GM21367 (cell line): Measurements from ENCODE around the gene CHCHD6.

ENCODE experiments used
- ATAC-seq: cut with Tn5 transposase; IDR thresholded peaks from one replicate; pipeline ENCODE4 v1.9.1; 2021; ENCODE audit not compliant: unreplicated experiment

The CHCHD6 gene

GRCh38 chr3:126956361-126956760 is 252.3 kb downstream of the CHCHD6 start:
- no peak for ATAC-seq

GRCh38 chr3:126956866-126957650 is 253.0 kb downstream of the CHCHD6 start:
- no peak for ATAC-seq

GRCh38 chr3:126957776-126958637 is 254.0 kb downstream of the CHCHD6 start:
- no peak for ATAC-seq

- ATAC-seq, result no peak
These were observed 254.6 kb downstream of the CHCHD6 start for GRCh38 chr3:126958638-126959085.

- ATAC-seq, result no peak
These were observed 255.3 kb downstream of the CHCHD6 start for GRCh38 chr3:126959136-126959920.

GRCh38 chr3:126959921-126960603 is 256.0 kb downstream of the CHCHD6 start:
- ATAC-seq, result no peak

GRCh38 chr3:126960604-126960995 is 256.6 kb downstream of the CHCHD6 start:
- no peak for ATAC-seq

- peak; percentile 62 for ATAC-seq
These were observed 257.3 kb downstream of the CHCHD6 start for GRCh38 chr3:126961191-126961790.

- no peak for ATAC-seq
These were observed 257.9 kb downstream of the CHCHD6 start for GRCh38 chr3:126961791-126962461.

- no peak for ATAC-seq
These were observed 258.7 kb downstream of the CHCHD6 start for GRCh38 chr3:126962756-126963155.

GRCh38 chr3:126963261-126964190 is 259.5 kb downstream of the CHCHD6 start:
- ATAC-seq, result no peak

- no peak for ATAC-seq
These were observed 260.2 kb downstream of the CHCHD6 start for GRCh38 chr3:126964261-126964660.

- no peak for ATAC-seq
These were observed 260.9 kb downstream of the CHCHD6 start for GRCh38 chr3:126964950-126965349.

GRCh38 chr3:126965526-126966080 is 261.6 kb downstream of the CHCHD6 start:
- no peak for ATAC-seq

GRCh38 chr3:126967386-126967785 is 263.3 kb downstream of the CHCHD6 start:
- no peak for ATAC-seq

GRCh38 chr3:126968391-126969390 is 264.7 kb downstream of the CHCHD6 start:
- no peak for ATAC-seq

- ATAC-seq, result no peak
These were observed 265.5 kb downstream of the CHCHD6 start for GRCh38 chr3:126969586-126969985.
